Lung (tissue), 12 donors: ENCODE results near the gene MAP4. TPM values are rescaled to one million over a fixed set of nuclear protein-coding genes. Genes with fewer than 3 reads are reported as not detected.

Source experiments
- ATAC-seq: fragments of 200-7000 bp; cut with Tn5 transposase; one replicate; pipeline ENCODE4 v1.9.1; 2020; ENCODE audit warnings: moderate number of reproducible peaks; ENCODE audit not compliant: insufficient read depth, low FRiP score
- DNase-seq, 3 donors: peaks; one replicate each; pipeline ENCODE4 v3.0.0-alpha.2; 2013 to 2017
- H3K27ac ChIP-seq, 2 donors: one replicate each; pipeline ENCODE4 v1.5.1; 2013; ENCODE audit warnings: mild to moderate bottlenecking in 2 of 2, moderate library complexity in 2 of 2, control low read depth in 1 of 2, inconsistent platforms in 1 of 2, low read depth in 1 of 2, low read length in 1 of 2
- H3K27me3 ChIP-seq, 3 donors: one replicate each; pipeline ENCODE4 v1.5.1; 2013; ENCODE audit warnings: low read length in 2 of 3; ENCODE audit not compliant: control insufficient read depth in 3 of 3, insufficient read depth in 3 of 3
- H3K36me3 ChIP-seq, 4 donors: one replicate each; pipeline ENCODE4 v1.5.1; 2013; ENCODE audit warnings: low read length in 4 of 4, mild to moderate bottlenecking in 1 of 4, moderate library complexity in 1 of 4; ENCODE audit not compliant: control insufficient read depth in 4 of 4, insufficient read depth in 4 of 4
- H3K4me1 ChIP-seq, 5 donors: one replicate each; pipeline ENCODE4 v1.5.1; 2013; ENCODE audit warnings: low read length in 5 of 5, mild to moderate bottlenecking in 2 of 5, moderate library complexity in 1 of 5; ENCODE audit not compliant: control insufficient read depth in 5 of 5, insufficient read depth in 5 of 5
- H3K4me3 ChIP-seq: one replicate; pipeline ENCODE4 v1.5.1; 2013; ENCODE audit warnings: mild to moderate bottlenecking, control low read depth, moderate library complexity
- H3K9ac ChIP-seq, 2 donors: one replicate each; pipeline ENCODE4 v1.5.1; 2013; ENCODE audit warnings: low read length in 2 of 2, control low read depth in 1 of 2; ENCODE audit not compliant: insufficient read depth in 1 of 2
- H3K9me3 ChIP-seq, 4 donors: one replicate each; pipeline ENCODE4 v1.5.1; 2013; ENCODE audit warnings: low read length in 3 of 4, mild to moderate bottlenecking in 1 of 4, moderate library complexity in 1 of 4; ENCODE audit not compliant: control insufficient read depth in 4 of 4, insufficient read depth in 3 of 4
- WGBS, 2 donors: extraction: QIAGEN DNeasy Blood & Tissue Kit; methylation state at CpG; one replicate each; pipeline ENCODE4 v1.1.7; 2013; 5-methylcytosine and 5-hydroxymethylcytosine counted together
- polyA plus RNA-seq, 2 donors: library from polyadenylated mRNA; stranded (reverse); fragments of 200-250 nt; gene quantifications; one replicate each; pipeline ENCODE4 v1.2.1, GENCODE V29; 2013
- total RNA-seq, 2 donors: library from RNA; depleted of rRNA in 1 of 2; stranded (reverse); fragments of >200 nt in 1 of 2; gene quantifications; one replicate each; pipeline ENCODE4 v1.2.1, GENCODE V29; 2014 to 2021
- TF ChIP-seq, protein P1 (sequence below): IDR thresholded peaks from 2 replicates; pipeline ENCODE4 v1.5.1; 2012; ENCODE audit warnings: mild to moderate bottlenecking; ENCODE audit errors: control extremely low read depth, extremely low read depth
- donor health status: control.
- donor health status: control.
- donor health status: Bipolar disorder and iron deficiency.
- donor health status: healthy.
- donor health status: DM: yes; HTN: yes; CAD: no.

The MAP4 gene
- total and polyA plus RNA-seq, 4 donors: 62.6 to 203 (median 84.9) TPM

DNA sequence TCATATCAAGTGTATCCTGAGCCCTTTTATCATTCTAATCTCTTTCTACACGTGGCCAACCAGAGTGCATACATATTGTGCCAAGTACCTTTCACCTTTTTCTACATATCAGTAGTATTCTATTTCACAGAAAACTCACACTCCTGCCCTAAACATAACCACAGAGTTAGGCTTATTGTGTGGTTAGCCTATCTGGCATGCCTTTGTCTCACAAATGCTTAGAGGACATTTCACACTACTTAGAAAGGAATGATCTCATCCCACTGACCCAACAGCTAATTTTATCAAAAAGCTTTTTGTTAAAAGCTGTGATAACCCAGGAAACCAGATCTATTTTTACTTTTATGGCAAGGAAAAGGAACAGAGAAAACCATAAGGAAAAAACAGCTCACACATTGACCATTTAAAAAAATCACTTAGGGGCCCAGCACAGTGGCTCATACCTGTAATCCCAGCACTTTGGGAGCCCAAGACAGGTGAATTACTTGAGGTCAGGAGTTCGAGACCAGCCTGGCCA, 17.8 kb upstream of the MAP4 start:
- no peak for ATAC-seq
- no peak overlapping the region for H3K4me3 ChIP-seq
- no peaks in the 10 kb centered on the region for H3K36me3 ChIP-seq
- WGBS, 2 donors: 62 to 70% methylated on average over 2 of the region's 2 CpGs
- peak in 2 of 3 donors; percentile 26 to 39 for DNase-seq
- TF ChIP-seq, protein P1, sequence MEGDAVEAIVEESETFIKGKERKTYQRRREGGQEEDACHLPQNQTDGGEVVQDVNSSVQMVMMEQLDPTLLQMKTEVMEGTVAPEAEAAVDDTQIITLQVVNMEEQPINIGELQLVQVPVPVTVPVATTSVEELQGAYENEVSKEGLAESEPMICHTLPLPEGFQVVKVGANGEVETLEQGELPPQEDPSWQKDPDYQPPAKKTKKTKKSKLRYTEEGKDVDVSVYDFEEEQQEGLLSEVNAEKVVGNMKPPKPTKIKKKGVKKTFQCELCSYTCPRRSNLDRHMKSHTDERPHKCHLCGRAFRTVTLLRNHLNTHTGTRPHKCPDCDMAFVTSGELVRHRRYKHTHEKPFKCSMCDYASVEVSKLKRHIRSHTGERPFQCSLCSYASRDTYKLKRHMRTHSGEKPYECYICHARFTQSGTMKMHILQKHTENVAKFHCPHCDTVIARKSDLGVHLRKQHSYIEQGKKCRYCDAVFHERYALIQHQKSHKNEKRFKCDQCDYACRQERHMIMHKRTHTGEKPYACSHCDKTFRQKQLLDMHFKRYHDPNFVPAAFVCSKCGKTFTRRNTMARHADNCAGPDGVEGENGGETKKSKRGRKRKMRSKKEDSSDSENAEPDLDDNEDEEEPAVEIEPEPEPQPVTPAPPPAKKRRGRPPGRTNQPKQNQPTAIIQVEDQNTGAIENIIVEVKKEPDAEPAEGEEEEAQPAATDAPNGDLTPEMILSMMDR: no peak
- no peaks in the 10 kb centered on the region for H3K27me3 ChIP-seq
- H3K9me3 ChIP-seq: no peaks in the 10 kb centered on the region
- peak overlapping the region in 1 of 2 donors; percentile 88 for H3K27ac ChIP-seq
- peaks cover 4 to 32% (median 10%) of the 10 kb centered on the region in 5 donors for H3K4me1 ChIP-seq
- H3K9ac ChIP-seq: no peak overlapping the region

DNA sequence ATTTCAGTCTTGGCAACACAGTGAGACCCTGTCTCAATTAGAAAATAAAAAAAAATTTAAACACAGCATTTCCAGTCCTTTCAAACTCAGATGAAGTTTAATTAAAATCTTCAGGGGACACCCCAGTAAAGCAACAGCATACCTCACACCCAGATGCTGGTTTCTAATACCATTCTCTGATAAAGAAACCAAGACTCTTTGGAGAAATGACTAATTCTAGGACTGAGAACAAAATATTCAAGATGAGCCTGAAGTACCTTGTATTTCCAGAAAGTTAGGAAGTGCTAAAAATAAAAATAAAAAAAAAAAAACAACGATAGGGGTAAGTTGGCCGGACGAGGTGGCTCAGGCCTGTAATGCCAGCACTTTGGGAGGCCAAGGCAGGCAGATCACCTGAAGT, 14.0 kb upstream of the MAP4 start:
- TF ChIP-seq, protein P1: no peak
- Histone ChIP-seq H3K9ac (no peak overlapping the region), H3K27ac (no peak overlapping the region), H3K9me3 (no peaks in the 10 kb centered on the region), H3K4me1 (peaks cover 0 to 30% (median 5%) of the 10 kb centered on the region in 5 donors), H3K4me3 (no peak overlapping the region), H3K36me3 (no peaks in the 10 kb centered on the region), H3K27me3 (no peaks in the 10 kb centered on the region)
- WGBS, 2 donors: 54 to 84% methylated on average over 3 of the region's 3 CpGs
- DNase-seq: no peak
- no peak for ATAC-seq

DNA sequence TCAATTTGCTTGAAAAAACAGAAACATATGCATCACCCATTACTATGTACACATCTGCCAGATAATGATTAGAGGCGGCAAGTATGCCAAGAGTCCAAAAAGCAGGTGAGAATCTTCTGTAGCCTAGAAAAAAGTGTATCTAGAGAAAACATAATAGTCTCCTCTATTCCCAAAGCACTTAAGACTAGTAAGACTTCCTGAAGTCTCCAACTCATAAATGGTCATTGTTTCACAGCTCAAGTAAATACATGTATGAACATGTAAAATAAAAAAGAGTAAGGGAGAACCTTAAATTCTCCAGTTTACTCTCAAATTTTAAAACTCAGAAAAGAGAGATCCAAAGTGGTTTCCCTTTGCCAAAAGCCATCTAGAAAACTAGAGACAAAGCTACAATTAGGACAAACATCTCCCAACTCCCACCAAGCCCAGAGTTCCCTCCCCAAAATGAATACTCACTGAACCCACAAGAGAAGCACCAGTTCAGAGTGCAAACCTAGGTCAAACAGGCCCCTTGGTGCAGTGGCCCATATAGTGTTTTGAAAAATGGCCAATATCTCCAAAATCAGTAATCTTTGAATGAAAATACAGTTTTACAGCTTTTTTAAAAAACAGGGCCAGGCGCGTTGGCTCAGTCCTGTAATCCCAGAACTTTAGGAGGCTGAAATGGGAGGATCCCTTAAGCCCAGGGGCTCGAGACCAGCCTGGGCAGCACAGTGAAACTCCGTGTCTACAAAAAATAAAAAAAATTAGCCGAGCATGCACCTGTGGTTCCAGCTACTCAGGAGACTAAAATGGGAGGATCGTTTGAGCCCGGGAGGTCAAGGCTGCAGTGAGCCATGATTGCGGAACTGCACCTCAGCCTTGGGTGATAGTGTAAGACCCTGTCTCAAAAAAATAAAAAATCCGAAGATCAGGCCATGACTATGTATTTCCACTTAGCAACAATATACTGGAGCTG, 11.0 kb upstream of the MAP4 start:
- Histone ChIP-seq H3K36me3 (no peaks in the 10 kb centered on the region), H3K9me3 (no peaks in the 10 kb centered on the region), H3K4me1 (peaks cover 0 to 25% (median 3%) of the 10 kb centered on the region in 5 donors), H3K27me3 (no peaks in the 10 kb centered on the region), H3K4me3 (no peak overlapping the region), H3K27ac (no peak overlapping the region), H3K9ac (no peak overlapping the region)
- TF ChIP-seq, protein P1: no peak
- WGBS, 2 donors: 86% methylated on average over 10 of the region's 10 CpGs
- ATAC-seq: no peak
- no peak for DNase-seq
